Activated CD4-positive, alpha-beta T cell treated with anti-CD3 and anti-CD28 coated beads for 1 hour (primary cell): Measurements from ENCODE around the gene TMEM213.
A peak's percentile ranks its signal among the peaks of the same experiment; 100 is the strongest.

Experiments
- DNase-seq: peaks from one replicate; pipeline ENCODE4 v3.0.0-alpha.2; 2020

Gene TMEM213

GRCh38 chr7:138843632-138844580, 46.1 kb downstream of the TMEM213 start:
- DNase-seq = no peak

DNA sequence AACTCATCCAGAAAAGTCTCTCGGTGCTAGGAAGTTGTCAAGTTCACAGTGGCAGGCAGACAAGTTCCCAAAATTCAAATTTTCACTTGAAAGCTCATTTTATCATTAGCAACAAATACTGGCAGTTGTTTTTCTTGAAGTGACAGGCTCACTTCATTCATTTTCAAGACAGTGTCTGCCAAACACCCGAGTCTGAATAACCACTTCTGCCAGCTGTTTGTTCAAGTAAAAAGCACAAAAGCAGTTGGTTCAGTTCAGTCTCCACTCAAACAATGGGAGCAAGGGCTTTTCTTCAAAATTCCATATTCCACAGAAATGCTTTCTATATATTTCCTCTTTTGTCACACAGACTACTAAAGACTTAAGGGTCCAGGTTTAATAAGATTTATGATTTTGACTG, 47.9 kb downstream of the TMEM213 start:
- no peak for DNase-seq

DNA sequence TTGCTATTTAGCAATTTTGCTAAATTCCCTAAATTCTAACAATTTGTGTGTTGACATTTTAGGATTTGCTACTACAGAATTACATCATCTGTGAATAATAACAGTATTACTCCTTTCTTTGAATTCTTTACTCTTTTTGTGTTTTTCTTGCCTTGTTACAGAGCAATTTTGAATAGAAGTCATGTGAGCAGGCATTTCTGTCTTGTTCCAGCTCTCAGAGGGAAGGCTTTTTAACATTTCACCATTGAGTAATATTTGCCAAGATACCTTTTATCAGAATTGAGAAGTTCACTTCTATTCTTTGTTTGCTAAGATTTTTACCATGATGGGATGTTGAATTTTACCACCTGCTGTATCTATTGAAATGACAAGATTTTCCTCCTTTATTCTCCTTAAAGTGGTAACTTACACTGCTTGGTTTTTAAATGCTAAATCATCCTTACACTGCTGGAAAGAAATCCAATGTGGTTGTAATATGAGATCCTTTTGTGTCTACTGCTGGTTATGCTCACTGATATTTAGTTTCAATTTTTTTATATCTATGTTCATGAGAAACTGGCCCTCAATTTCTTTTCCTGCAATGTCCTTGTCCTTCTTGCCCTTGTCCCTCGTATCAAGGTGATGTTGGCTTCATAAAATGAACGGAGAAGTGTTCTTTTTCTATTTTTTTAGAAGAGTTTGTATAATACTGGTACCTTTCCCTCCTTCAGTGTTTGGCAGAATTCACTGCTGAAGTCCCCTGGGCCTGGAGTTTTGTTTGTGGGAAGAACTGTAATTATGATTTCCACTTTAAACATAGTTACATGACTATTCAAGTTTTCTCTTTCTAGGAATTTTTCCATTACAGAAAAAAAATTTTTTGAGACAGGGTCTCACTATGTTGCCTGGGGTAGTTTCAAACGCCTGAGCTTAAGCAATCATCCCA, 50.5 kb downstream of the TMEM213 start:
- no peak for DNase-seq

- DNase-seq = no peak
Measured at GRCh38 chr7:138849701-138850100, 51.9 kb downstream of the TMEM213 start.

- no peak for DNase-seq
Measured at GRCh38 chr7:138852469-138852868, 54.7 kb downstream of the TMEM213 start.

DNA sequence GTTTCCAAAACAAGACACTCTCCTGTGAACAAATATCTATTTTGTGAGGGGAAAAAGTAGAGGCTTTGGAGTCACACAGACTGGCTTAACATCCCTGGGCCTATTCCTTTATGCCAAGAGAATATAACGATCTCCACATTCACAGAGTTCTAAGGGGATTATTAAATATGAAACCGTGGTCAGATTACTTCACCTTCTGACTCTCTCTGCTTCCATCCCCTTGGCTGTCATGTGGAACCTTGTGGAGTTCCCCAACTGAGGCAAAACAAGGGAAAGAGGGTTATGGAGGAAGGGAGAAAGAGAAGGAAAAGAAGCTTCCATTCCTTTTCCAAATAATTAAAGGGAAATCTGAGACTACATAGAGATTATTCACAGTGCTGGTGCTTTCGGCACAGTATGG, 55.7 kb downstream of the TMEM213 start:
- no peak for DNase-seq

DNA sequence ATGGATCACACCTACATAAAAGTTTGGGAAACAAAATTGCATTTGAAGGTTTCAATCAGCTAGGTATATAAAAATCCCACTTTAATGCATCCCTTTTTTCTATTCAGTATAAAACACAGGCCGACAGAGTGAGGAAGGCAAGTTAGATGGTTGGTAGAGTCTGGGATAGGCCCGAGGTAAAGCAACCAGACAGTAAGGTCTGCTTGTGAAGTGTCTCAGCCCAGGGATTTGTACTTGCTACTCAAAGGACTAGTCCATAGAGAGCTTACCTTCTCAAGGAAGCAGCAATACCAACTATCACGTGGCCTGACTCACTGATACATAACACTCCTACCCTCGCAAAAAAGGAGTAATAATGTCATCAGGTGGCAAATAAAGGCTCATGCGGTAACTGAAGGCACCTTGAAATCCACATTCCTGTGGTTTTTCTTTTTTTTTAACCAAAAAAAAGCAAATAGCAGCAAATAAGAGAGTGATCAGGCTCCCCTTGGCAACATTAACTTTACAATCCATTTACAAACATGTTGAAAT, 56.4 kb downstream of the TMEM213 start:
- DNase-seq = no peak

GRCh38 chr7:138857728-138858127, 59.9 kb downstream of the TMEM213 start:
- DNase-seq = no peak

DNA sequence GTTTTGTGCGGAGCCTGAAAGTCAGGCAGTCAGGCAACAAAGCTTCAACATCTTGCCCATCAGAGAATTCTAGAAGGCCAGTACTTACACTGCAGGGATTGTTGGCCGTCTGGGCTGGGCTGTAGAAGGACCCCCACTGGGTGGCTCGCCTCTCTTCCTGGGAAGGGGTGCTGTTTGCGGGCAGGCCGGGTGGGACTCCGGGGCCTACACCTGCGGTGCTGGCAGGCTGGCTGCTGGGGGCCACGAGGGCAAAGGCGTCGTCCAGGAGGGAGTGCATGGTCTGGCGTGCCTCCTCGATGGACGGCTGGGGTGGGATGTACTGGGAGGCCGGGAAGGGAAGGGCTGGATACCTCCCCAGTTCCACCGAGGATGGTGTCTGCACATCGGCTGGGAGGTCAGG, 63.3 kb downstream of the TMEM213 start:
- DNase-seq = no peak

GRCh38 chr7:138863931-138864330, 66.1 kb downstream of the TMEM213 start:
- no peak for DNase-seq

GRCh38 chr7:138864667-138865066, 66.9 kb downstream of the TMEM213 start:
- no peak for DNase-seq

DNA sequence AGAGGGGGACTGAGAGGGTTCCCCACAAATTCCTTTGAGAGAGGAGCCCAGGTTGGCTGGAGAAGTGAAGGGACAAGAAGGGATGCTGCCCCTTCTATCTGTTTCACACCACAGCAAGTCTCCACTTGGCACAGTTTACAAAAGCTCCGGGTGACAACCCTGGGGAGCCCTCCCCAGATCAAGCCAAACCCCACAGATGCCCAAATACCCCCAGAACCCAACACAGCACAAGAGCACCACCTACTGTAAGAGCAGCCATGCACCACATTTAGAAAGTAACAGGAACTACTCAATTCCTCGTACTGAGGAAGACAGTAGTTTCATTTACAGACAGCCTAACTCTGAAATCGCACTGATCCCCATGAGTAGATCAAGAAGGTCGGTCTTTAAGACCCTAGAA, 68.0 kb downstream of the TMEM213 start:
- DNase-seq = peak; percentile 19

- DNase-seq = no peak
Measured at GRCh38 chr7:138866353-138866752, 68.6 kb downstream of the TMEM213 start.

- DNase-seq = no peak
Measured at GRCh38 chr7:138867744-138868143, 70.0 kb downstream of the TMEM213 start.

- no peak for DNase-seq
Measured at GRCh38 chr7:138868711-138869110, 70.9 kb downstream of the TMEM213 start.

- no peak for DNase-seq
Measured at GRCh38 chr7:138869353-138869752, 71.6 kb downstream of the TMEM213 start.

- no peak for DNase-seq
Measured at GRCh38 chr7:138871065-138871813, 73.4 kb downstream of the TMEM213 start.

DNA sequence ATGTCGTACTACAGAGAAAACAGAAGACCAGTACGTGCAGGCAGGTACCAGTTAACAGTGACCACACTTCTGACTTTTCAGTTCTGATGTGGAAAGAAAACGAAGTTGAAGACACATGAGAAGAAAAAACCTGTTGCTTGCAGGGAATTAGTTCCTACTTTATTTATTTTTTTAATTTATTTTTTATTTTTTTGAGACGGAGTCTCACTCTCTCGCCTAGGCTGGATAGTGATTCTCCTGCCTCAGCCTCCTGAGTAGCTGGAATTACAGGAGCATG, 74.0 kb downstream of the TMEM213 start:
- no peak for DNase-seq

GRCh38 chr7:138872576-138872975, 74.8 kb downstream of the TMEM213 start:
- DNase-seq = no peak

DNA sequence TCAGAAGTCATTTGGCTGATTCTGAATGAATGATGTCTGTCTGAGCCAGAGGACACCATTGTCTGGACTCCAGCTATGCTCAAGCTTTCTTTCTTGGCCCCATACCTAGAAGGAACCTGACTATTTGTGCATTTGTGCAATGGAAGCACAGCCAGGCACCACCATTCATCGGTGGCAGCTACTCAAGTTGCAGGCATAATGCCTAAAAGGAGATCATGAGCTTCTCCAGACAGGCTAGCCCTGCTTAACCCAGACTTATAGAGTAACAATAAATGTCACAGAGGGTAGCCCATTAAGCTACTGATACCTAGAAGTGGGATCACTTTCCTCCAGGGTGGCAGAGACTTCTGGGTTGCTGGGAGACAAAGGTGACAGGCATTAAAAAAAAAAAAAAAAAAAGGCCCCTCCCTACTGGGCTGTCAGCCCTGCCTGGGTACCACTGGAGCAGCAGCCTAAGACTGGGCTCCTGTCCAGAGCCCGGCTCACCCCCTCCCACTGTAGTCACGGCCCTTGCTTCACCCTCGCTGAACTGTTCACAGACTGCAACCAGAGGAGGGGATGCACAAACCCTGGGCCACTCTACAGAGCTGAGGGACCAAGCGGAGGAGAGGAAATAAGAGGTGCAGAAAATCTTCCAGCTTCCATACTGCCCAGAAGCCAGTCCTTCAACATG, 75.6 kb downstream of the TMEM213 start:
- DNase-seq = no peak

- DNase-seq = peak; percentile 41
Measured at GRCh38 chr7:138875794-138876193, 78.0 kb downstream of the TMEM213 start.

DNA sequence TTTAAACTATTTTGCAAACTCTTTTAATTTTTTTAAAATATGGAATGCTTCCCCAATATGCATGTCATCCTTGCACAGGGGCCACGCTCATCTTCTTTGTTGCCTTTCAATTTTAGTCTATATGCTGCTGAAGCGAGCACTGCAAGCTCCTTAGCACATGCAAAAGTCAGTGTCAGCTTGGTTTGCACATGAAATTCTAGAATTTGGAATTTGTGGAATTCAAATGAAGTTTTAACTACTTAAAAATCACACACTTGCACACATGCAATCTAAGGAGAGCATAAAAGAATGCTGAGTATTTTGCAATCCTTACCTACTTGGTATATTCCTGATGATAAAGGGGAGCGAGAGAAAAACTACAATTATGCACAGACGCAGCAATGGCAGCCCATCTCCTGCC, 78.5 kb downstream of the TMEM213 start:
- no peak for DNase-seq
